NCI-H69 (cell line): Measurements from ENCODE around the gene STPG3.
"Not testable (repeated sequence)": the region's sequence is repeated elsewhere in the genome, so short reads cannot be mapped to it uniquely, and the experiment has no call there.

ENCODE experiments used
- DNase-seq: peaks from one replicate; lab custom pipeline; 2025; lab: John Stamatoyannopoulos, UW

STPG3 gene

DNA sequence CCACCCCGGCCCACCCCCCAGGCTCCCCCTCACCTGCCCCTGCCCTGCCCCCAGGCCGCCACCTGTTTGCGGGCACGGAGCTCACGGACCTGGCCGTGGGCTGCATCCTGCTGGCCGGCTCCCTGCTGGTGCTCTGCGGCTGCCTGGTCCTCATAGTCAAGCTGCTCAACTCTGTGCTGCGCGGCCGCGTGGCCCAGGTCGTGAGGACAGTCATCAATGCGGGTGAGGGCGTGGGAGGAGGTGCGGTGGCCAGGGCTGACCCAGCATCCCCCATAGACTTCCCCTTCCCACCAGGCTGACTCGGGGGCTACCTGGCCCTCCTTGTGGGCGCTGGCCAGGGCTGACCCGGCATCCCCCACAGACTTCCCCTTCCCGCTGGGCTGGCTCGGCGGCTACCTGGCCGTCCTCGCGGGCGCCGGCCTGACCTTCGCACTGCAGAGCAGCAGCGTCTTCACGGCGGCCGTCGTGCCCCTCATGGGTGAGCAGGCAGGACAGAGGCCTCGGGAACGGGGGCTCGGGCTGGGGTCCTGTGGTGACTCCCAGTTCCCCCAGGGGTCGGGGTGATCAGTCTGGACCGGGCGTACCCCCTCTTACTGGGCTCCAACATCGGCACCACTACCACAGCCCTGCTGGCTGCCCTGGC, 16.9 kb upstream of the STPG3 start:
- peak; percentile 43 for DNase-seq

DNA sequence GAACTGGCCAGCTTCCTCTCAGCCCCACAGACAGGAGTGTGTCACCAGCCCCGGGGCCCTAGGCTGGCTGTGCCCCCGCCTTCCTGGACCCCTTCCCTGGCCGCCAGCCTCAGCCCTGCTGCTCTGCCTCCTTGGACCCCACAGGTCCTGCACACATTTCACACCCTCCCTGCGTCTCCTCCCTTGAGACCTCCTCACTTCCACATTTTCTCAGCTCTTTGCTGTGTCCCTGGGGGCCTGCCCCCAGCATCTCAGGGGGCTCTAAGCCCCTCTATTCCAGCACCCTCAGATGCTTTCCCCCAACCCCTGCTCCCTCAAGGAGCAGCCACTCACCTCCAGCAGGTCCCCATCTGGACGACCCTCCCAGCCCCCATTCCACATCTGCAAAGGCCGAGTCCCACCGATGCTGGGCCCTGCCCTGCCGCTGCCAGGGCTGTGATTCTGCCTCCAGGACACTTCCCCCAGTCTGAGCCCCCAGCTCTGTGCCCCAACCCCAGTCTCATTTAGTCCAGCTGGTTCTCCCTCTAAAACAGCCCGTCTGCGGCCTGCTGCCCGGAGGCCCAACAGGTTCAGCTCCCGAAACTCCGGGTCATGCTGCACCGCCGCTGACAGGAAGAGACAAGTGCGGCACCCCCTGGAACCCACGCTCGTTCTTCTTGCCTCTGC, 16.2 kb upstream of the STPG3 start:
- no peak for DNase-seq

DNA sequence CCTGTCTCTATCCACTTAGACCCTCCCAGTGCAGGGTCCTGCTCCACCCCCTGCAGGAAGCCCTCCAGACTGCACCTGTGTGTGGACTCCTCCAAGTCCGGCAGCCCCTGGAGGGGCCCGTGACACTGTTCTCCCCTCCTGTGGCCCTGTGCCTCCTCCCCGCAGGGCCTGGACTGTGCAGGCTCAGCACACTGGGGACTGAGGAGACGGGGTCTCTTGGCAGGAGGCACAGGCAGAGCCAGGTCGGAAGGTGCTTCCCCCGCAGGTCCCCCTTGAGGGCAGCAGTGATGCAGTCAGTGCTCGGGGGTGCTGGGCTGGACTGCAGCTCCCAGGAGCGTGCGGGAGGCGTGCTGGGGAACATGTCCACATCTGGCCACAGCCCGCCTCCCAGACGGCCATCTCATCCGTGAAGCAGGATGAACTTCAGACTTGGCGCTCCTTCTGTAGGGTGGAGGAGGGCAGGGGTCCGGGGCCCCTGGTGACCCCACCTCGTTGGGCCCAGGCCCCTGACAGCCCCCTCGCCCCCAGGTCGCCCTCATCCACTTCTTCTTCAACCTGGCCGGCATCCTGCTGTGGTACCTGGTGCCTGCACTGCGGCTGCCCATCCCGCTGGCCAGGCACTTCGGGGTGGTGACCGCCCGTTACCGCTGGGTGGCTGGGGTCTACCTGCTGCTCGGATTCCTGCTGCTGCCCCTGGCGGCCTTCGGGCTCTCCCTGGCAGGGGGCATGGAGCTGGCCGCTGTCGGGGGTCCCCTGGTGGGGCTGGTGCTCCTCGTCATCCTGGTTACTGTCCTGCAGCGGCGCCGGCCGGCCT, 15.5 kb upstream of the STPG3 start:
- DNase-seq = no peak

DNA sequence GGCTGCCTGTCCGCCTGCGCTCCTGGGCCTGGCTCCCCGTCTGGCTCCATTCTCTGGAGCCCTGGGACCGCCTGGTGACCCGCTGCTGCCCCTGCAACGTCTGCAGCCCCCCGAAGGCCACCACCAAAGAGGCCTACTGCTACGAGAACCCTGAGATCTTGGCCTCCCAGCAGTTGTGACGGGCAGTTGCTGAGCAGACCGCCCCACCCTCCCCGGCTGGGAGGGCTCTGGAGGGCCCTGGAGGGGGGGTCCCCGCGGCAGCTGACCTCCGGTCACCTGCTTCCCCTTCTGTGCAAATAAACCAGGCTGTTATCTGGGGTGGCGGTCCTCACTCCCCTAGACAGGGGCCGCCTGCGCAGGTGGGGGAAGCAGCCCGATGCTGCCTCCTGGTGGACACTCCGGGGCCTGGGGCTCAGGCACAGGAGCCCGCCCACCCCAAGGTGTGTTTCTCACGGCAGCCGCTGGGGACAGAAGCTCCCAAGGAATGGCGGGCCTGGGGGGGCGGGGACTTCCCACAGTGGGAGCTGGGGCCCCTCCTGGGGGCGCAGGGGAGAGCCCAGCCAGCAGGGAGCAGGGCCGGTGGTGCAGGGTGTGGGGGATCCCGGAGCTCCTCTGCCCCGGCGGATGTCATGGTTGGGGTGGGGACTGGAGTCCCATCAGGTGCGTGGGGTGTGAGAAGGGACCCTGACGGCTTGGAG, 14.7 kb upstream of the STPG3 start:
- peak; percentile 93 for DNase-seq

DNA sequence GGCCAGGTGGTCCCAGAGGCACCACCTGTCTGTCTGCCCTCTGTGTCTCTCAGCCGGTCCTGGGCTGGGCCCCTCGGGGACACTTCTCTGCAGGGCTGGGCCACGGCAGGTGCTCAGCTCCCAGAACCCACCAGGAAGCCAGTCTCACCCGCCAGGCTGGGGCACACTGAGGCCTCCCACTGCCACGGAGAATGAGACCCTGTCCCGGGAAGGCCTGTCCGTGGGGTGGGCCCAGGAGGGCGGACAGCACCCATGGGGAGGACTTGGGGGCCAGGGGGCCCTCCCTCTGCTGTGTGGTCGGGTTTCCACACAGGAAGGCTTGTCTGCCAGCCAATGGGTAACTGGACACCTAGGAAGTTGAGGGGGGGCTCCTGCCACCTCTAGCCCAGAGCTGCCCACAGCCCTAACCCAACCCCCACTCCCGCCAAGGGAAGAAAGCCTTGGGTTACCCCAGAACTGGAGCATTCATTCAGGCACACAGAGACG, 14.1 kb upstream of the STPG3 start:
- peak; percentile 48 for DNase-seq

DNA sequence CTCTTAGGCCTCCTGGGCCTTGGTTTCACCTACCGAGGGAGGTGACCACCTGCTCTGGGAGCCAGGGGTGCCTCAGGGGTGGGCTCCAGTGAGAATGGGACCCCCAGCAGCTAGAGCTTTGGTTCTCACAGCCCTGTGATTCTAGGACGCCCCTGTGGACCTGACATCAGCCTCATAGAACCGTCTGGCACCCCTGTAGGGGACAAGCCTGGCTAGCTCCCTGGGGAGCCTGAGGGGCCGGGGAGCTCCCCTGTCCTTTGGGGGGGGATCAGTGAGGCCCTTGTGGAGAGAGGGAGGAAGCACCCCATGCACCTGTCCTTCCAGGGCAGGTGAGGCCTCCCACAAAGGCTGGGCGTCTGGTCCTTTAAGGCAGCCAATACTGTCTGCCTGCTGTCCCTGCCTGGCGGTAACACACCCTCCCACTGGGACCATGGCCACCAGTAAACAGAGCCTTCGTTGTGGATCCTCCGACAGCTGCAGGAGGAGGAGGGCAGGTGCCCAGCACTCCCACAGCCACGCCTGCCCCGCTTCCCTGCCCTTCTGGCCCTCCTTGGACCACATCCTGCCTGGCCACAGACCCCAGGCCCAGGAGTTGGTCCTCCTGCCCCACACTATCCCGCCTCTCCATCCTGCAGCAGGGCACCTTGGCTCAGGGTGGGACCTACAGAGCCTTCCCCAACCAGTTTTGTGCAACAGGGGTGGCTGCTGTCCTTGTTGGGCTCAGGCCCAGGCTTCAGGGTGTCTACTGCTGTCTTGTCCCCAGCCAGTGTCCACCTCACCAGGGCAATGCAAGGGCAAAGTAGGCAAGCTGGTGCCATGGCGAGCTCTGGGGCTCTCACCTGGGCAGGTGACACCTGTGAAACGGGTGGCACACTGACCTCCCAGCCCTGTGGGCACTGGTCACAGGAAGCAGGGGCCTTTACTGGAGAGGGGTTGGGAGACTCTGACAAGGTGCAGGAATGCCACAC, 13.0 kb upstream of the STPG3 start:
- peak; percentile 85 for DNase-seq

DNA sequence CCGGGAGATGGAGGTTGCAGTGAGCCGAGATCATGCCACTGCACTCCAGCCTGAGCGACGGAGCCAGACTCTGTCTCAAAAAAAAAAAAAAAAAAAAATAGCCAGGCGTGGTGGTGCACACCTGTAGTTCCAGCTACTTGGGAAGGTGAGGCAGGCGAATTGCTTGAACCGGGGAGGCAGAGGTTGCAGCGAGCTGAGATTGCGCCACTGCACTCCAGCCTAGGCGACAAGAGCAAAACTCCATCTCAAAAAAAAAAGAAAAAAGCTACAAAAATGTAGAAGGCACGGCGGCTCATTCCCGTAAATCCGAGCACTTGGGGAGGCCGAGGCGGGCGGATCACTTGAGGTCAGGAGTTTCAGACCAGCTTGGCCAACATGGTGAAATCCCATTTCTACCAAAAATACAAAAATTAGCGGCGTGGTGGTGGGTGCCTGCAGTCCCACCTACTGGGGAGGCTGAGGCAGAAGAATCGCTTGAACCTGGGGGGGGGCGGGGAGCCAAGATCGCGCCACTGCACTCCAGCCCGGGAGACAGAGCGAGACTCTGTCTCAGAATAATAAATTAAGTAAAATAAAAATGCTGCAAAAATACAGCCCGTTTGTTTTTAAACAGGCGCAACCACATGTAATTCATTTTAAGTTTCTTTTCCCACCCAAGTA, 11.4 kb upstream of the STPG3 start:
- DNase-seq = not testable (repeated sequence)

DNA sequence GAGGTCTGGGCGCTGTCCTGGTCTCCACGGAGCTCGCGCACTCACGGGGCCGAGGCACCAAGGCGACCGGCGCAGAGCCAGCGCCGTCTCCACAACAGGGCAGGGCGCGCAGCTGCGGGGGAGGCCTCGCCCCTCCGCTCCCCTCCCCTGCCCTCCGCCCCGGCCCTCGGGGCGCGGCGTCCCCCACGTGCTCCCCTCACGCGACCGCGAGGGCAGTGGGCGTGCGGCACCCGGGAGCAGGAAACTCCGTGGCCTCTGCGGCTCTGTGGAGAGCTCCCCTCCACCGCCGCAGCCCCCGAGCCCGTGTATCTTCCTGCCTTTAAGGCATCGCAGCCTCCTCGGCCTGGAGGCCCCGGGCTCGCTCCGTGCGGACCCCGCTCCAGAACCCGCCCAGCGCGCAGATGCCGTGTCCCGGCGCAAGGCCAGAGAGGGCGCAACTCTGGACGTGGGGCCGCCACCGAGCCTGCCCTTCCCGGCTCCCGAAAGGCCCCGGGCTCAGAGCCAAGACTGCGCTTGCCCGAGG, 10.7 kb upstream of the STPG3 start:
- DNase-seq = peak; percentile 92

DNA sequence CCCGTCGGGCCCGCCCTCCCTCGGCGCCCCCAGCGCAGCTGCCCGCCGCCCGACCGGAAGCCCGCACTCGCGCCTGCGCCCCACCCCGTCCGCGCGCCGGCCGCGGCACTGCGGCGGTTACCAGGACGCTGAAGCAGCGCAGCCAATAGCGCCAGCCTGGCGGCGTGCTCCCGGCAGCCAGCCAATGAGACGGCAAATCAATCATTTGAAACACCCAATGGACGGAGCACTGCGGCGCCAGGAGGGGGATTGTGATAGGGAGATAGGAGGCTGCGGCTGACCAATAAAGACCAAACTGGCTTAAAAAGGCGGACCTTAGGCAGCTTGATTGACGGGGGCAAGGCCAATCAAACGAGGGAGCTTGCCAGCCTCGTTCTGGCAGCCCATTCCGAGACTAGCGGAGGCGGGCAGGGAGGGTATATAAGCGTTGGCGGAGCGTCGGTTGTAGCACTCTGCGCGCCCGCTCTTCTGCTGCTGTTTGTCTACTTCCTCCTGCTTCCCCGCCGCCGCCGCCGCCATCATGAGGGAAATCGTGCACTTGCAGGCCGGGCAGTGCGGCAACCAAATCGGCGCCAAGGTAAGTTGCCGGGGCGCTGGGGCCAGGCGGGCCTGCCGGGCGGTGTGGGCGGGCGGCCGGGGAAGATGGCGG, 10.1 kb upstream of the STPG3 start, which contains the start of gene TUBB4B:
TUBB4B (plus strand) TSS at position 447 of the 649 bp plus-strand sequence; CDS start at position 521, 74 bp downstream.
- DNase-seq = peak; percentile 100

DNA sequence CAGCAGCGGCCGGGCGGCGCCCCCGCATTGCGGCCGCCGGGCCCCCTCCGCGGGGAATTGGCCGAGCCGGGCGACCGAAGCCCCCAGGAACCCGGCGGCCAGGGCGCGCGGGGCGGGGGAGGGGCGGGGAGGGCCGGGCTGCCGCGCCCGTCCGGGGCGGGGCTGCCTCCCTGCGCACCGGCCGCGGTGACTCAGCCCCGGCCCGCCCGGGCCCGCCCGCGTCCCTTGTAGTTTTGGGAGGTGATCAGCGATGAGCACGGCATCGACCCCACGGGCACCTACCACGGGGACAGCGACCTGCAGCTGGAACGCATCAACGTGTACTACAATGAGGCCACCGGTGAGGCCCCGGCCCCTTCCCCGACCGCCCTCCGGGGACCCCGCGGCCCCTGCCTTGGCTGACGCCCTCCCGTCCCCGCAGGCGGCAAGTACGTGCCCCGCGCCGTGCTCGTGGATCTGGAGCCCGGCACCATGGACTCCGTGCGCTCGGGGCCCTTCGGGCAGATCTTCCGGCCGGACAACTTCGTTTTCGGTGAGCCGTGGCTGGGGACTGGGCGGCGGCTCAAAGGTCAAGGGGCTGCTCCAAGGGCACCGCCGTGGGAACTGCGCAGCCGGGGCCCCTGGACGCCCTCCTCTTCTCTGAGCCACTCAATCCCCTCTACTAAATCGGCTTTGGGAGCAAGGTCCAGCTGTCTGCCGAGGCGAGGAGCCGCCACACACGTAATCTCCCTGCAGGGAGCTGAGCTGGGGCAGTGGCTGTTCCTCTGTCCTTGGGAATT, 9.4 kb upstream of the STPG3 start:
- peak; percentile 66 for DNase-seq

DNA sequence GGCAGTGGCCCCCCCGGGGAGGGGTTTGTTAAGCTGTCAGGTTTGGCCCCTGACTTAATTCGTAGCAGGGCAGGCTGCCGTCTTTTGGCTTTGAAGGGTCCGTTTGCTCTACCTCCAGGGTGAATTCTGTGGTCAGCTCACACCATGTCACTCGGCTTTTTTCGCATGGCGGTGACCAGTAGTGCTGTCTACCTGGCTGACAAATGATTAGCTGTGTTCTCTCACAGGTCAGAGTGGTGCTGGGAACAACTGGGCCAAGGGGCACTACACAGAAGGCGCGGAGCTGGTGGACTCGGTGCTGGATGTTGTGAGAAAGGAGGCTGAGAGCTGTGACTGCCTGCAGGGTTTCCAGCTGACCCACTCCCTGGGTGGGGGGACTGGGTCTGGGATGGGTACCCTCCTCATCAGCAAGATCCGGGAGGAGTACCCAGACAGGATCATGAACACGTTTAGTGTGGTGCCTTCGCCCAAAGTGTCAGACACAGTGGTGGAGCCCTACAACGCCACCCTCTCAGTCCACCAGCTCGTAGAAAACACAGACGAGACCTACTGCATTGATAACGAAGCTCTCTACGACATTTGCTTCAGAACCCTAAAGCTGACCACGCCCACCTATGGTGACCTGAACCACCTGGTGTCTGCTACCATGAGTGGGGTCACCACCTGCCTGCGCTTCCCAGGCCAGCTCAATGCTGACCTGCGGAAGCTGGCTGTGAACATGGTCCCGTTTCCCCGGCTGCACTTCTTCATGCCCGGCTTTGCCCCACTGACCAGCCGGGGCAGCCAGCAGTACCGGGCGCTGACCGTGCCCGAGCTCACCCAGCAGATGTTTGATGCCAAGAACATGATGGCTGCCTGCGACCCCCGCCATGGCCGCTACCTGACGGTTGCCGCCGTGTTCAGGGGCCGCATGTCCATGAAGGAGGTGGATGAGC, 8.6 kb upstream of the STPG3 start:
- DNase-seq = no peak

DNA sequence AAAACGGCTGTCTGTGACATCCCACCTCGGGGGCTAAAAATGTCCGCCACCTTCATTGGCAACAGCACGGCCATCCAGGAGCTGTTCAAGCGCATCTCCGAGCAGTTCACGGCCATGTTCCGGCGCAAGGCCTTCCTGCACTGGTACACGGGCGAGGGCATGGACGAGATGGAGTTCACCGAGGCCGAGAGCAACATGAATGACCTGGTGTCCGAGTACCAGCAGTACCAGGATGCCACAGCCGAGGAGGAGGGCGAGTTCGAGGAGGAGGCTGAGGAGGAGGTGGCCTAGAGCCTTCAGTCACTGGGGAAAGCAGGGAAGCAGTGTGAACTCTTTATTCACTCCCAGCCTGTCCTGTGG, 7.8 kb upstream of the STPG3 start:
- not testable (repeated sequence) for DNase-seq

DNA sequence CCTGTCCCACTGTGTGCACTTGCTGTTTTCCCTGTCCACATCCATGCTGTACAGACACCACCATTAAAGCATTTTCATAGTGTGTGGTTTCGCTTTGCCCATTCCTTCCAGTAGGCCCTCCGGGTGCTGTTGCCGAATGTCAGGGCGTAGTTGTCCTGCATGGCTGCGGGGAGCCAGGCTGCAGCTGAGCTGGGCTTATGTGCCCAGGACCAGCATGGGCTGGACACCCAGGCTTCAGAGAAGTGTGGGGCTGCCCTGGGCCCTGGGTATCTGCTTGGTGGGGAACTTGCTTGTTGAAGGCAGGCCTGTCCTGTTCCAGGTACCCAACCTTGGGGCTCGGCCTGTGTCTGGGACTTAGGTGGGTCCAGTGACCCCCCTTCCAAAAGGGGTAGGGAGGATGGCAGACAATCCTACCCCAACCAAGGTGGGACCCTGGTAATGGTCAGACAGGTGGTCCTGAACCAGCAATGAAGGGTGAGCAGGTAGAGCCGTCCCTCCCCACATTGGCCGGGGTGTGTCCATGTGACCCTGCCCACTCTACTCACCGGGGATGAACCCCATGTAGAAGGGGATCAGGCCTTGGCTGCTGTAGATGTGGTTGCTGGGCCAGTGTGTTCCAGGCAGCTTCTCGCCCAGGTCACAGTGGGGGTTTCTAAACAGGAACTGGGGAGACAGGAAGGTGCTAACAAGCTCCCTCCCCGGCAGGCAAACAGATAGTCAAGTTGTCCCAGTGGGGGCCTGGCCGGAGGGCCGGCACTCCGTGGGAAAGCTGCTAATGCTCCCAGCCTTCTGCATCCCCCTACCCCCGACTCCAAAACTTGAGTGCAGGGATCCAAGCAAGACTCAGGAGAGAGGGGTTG, 7.2 kb upstream of the STPG3 start:
- DNase-seq = peak; percentile 85

DNA sequence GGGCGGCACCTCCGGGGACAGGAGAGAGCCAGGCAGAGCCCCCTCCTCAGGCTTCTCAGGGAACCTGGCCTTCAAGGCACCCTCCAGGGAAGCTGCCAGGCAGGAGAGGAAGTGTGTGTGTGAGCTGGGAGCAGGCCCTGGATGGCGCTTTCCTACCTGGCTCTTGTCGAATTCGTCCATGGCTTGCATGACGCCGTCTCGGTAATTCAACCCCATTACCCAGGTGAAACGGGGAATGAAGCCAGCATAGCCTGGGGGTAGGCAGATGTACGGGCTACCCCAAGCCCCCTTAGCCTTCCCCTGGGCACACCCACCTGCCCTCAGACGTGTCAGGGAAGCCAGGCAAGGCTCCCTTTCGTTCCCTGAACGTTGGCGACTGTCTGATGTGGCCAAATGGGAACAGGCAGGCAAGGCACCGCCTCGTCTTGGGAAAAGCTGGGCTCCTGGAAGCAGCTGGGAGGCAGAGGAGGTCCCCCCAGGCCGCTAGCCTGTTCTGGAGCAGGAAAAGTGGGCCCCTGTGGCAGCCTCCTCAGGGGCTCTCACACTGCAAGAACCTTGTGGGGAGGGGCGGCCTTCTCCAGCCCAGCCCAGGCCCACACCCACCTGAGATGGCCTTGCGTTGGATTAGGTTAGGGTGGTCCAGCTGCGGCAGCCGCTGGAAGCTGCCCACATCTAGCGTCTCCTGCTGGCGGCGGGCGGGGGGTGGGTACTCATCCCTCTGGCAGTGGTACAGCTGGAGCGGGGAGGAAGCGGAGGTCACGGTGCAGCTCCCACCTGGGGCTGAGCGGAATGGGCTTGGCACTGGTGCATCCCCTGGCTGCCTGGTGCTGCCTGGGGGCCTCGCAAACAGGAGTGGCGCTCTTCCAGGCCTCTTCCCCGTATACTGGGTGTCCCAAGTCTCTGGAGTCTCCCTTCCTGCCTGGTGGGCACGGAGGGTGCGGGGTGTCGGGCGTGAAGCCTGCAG, 6.3 kb upstream of the STPG3 start:
- DNase-seq = peak; percentile 90
